Right ventricle myocardium inferior (tissue), 1 donor: ENCODE data around the gene MRPS11. TPM values are rescaled to one million over a fixed set of nuclear protein-coding genes. Genes with fewer than 3 reads are reported as not detected.
"Not testable (repeated sequence)": the region's sequence is repeated elsewhere in the genome, so short reads cannot be mapped to it uniquely, and the experiment has no call there.

Experiments
- ATAC-seq: fragments of 200-7000 bp; cut with Tn5 transposase; one replicate; pipeline ENCODE4 v1.9.1; 2020; ENCODE audit warnings: mild to moderate bottlenecking, moderate library complexity
- DNase-seq: peaks from one replicate; pipeline ENCODE4 v3.0.0; 2021; ENCODE audit errors: missing footprints
- intact Hi-C: fragments of 100-400 bp; cut with DNase I; formaldehyde crosslinking; loops from one replicate; pipeline ENCODE4 v1.11.0; 2022
- total RNA-seq: library from RNA; stranded (reverse); fragmentation: NEBNext Ultra II Directional; extraction: Animal tissue kit (Norgen Biotek cat#: 25700); gene quantifications from one replicate; pipeline ENCODE4 v1.2.1, GENCODE V29; 2021
- donor health status: DM: no; HTN: yes; CAD: no; lungs with severe emphysema.

The MRPS11 gene
- total RNA-seq, 1 donor from 2014 or later, result 75.2 TPM

GRCh38 chr15:88518903-88519302 is 51.4 kb downstream of the MRPS11 start:
- intact Hi-C loops, result no loop called here
- ATAC-seq (no peak), DNase-seq (no peak)

GRCh38 chr15:88524094-88524493 is 56.6 kb downstream of the MRPS11 start:
- ATAC-seq, DNase-seq, intact Hi-C loops: not testable (repeated sequence)

GRCh38 chr15:88525418-88525817 is 57.9 kb downstream of the MRPS11 start:
- intact Hi-C loops, result no loop called here
- ATAC-seq (no peak), DNase-seq (no peak)

GRCh38 chr15:88526247-88526879 is 58.9 kb downstream of the MRPS11 start:
- intact Hi-C loops, result no loop called here
- DNase-seq, result no peak
- ATAC-seq, result no peak

- no peak for DNase-seq
- no peak for ATAC-seq
- intact Hi-C loops, result no loop called here
These were observed 61.6 kb downstream of the MRPS11 start for GRCh38 chr15:88529021-88529630.

Other genes starting within 250 kb of the MRPS11 start
- gene NTRK3, start 211.0 kb upstream of the MRPS11 start, total RNA-seq, result 5.1 TPM
- 66.9 TPM for gene MRPL46, start 320 bp upstream of the MRPS11 start, total RNA-seq
- gene DET1, start 79.0 kb downstream of the MRPS11 start, total RNA-seq, result 6.5 TPM
- gene AEN, start 153.6 kb downstream of the MRPS11 start, total RNA-seq, result 12.0 TPM
- 1.8 TPM for gene ISG20, start 171.3 kb downstream of the MRPS11 start, total RNA-seq